Right renal cortex interstitium (tissue), 3 donors: Measurements from ENCODE around the gene SAMD4B. TPM values are rescaled to one million over a fixed set of nuclear protein-coding genes. Genes with fewer than 3 reads are reported as not detected.

Experiments
- DNase-seq, 3 donors: peaks; one replicate each; pipeline ENCODE4 v3.0.0-alpha.2; 2013; ENCODE audit warnings: low read depth in 3 of 3, low spot score in 2 of 3
- polyA plus RNA-seq, 3 donors: library from polyadenylated mRNA; unstranded; fragments of 120-200 nt; gene quantifications; one replicate each; pipeline ENCODE4 v1.2.1, GENCODE V29; 2013; ENCODE audit not compliant: insufficient read length in 3 of 3

SAMD4B gene
- polyA plus RNA-seq, 3 donors: 85.3 to 101 (median 91.6) TPM

GRCh38 chr19:39417463-39418181, 75.4 kb downstream of the SAMD4B start:
- no peak for DNase-seq

GRCh38 chr19:39419003-39419402, 76.8 kb downstream of the SAMD4B start:
- DNase-seq: no peak

GRCh38 chr19:39420769-39421168, 78.5 kb downstream of the SAMD4B start:
- no peak for DNase-seq

GRCh38 chr19:39422020-39422419, 79.8 kb downstream of the SAMD4B start:
- no peak for DNase-seq

GRCh38 chr19:39423258-39424086, 81.3 kb downstream of the SAMD4B start:
- no peak for DNase-seq

- no peak for DNase-seq
These were observed 82.7 kb downstream of the SAMD4B start for GRCh38 chr19:39424934-39425333.

- DNase-seq: no peak
These were observed 83.5 kb downstream of the SAMD4B start for GRCh38 chr19:39425744-39426143.

GRCh38 chr19:39426170-39426569, 83.9 kb downstream of the SAMD4B start:
- DNase-seq: no peak

GRCh38 chr19:39427707-39428106, 85.5 kb downstream of the SAMD4B start:
- DNase-seq: no peak

GRCh38 chr19:39428283-39429112, 86.3 kb downstream of the SAMD4B start:
- no peak for DNase-seq

- no peak for DNase-seq
These were observed 88.7 kb downstream of the SAMD4B start for GRCh38 chr19:39430675-39431593.

GRCh38 chr19:39432677-39433025, 90.4 kb downstream of the SAMD4B start:
- DNase-seq: no peak

- no peak for DNase-seq
These were observed 91.4 kb downstream of the SAMD4B start for GRCh38 chr19:39433480-39434079.

- no peak for DNase-seq
These were observed 92.2 kb downstream of the SAMD4B start for GRCh38 chr19:39434123-39435076.

Other genes with a start within 250 kb of the SAMD4B start
- gene PAK4, start 216.6 kb upstream of the SAMD4B start, polyA plus RNA-seq: 10 to 100 TPM; 40.0 to 50.1 (median 45.4) TPM
- 1 to 10 TPM in 2 of 3 donors, under 1 TPM in 1; 0.89 to 3.4 (median 1.5) TPM for gene NCCRP1, start 145.5 kb upstream of the SAMD4B start, polyA plus RNA-seq
- gene SYCN, start 138.2 kb upstream of the SAMD4B start, polyA plus RNA-seq: not detected
- gene IFNL3, start 97.4 kb upstream of the SAMD4B start, polyA plus RNA-seq: not detected
- not detected for gene IFNL4, start 93.6 kb upstream of the SAMD4B start, polyA plus RNA-seq
- gene IFNL2, start 74.0 kb upstream of the SAMD4B start, polyA plus RNA-seq: not detected
- not detected for gene IFNL1, start 46.0 kb upstream of the SAMD4B start, polyA plus RNA-seq
- gene LRFN1, start 21.6 kb upstream of the SAMD4B start, polyA plus RNA-seq: 1 to 10 TPM in 2 of 3 donors, under 1 TPM in 1; 0.80 to 1.1 (median 1.1) TPM
- 10 to 100 TPM; 28.3 to 31.4 (median 28.6) TPM for gene GMFG, start 6.4 kb upstream of the SAMD4B start, polyA plus RNA-seq
- gene PAF1, start 48.7 kb downstream of the SAMD4B start, polyA plus RNA-seq: 10 to 100 TPM; 73.5 to 73.8 (median 73.6) TPM
- gene MED29, start 49.0 kb downstream of the SAMD4B start, polyA plus RNA-seq: 10 to 100 TPM; 38.8 to 41.8 (median 39.4) TPM
- gene ZFP36, start 64.4 kb downstream of the SAMD4B start, polyA plus RNA-seq: 10 to 100 TPM; 15.4 to 59.7 (median 26.1) TPM
- gene PLEKHG2, start 70.2 kb downstream of the SAMD4B start, polyA plus RNA-seq: 10 to 100 TPM; 53.2 to 68.0 (median 59.0) TPM
- gene RPS16, start 93.5 kb downstream of the SAMD4B start, polyA plus RNA-seq: 1,000 to 10,000 TPM; 1,117 to 1,257 (median 1,239) TPM
- 100 to 1,000 TPM; 127 to 145 (median 141) TPM for gene SUPT5H, start 103.2 kb downstream of the SAMD4B start, polyA plus RNA-seq
- 10 to 100 TPM; 67.3 to 77.8 (median 75.1) TPM for gene TIMM50, start 138.4 kb downstream of the SAMD4B start, polyA plus RNA-seq
- under 1 TPM; 0.29 to 0.61 (median 0.55) TPM for gene DLL3, start 156.5 kb downstream of the SAMD4B start, polyA plus RNA-seq
- gene SELENOV, start 172.7 kb downstream of the SAMD4B start, polyA plus RNA-seq: 1 to 10 TPM; 3.6 to 7.6 (median 3.8) TPM
- gene EID2B, start 190.4 kb downstream of the SAMD4B start, polyA plus RNA-seq: 1 to 10 TPM; 3.3 to 4.2 (median 4.0) TPM
- gene EID2, start 197.7 kb downstream of the SAMD4B start, polyA plus RNA-seq: 10 to 100 TPM; 23.2 to 24.3 (median 24.3) TPM